ENCODE data around the gene MAVS. TPM values are rescaled to one million over a fixed set of nuclear protein-coding genes. Genes with fewer than 3 reads are reported as not detected.

MAVS gene
- polyA plus RNA-seq, 1 of the 3 experiments (the other 2 are of a cell fraction) = 9.1 TPM

DNA sequence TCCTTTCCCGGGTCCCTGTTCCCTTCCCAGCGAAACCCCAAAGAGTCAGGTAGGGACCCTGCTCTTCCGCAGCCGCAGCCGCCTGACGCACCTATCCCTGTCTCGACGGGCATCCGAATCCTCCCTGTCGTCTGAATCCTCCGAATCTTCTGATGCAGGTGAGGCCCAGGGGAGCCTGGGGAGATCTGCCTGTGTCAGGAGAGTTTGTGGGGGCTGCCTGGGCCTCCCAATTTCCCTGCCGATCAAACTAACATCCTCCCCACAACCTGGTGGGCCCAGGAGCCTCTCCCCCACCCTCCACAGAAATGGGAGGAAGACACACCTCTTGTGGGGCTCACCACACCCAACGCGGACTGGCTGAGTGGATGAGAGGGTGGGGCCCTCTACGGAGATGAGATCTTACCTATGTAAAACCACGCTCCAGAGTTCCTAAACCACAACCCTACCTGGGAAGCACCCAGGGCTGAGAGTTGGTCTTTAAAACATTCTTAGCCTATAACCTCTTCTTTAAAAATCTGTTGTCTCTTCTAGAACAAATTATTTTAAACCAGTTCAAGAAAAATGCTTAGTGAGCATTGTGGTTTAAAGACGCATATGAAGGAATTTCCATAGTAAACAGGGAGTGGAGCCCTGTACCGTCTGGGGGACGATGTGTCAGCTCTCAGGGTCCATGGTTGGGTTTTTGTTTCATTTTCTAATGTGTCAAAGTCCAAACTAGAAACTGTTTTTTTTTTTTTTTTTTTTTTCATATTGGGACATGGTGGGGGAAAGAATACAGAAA lies 48.9 kb upstream of the MAVS start:
- Histone ChIP-seq H3K9me3 (no peaks in the 10 kb centered on the region), H3F3A (replicated peaks; ENCODE audit: insufficient read depth) (peaks cover 3% of the 10 kb centered on the region), H4K20me1 (ENCODE audit: insufficient read depth) (no peaks in the 10 kb centered on the region), H3K9ac (peak overlapping the region; percentile 89), H3K4me1 (ENCODE audit: control insufficient read depth in 1 of 2, insufficient read depth in 2 of 2, low read depth in 1 of 2, low read length in 1 of 2) (peaks cover 17 to 41% of the 10 kb centered on the region in 2 experiments; a peak in 3 of 4 replicates), H3K36me3 (replicated peaks in 1 of 2; ENCODE audit: control insufficient read depth in 1 of 2, insufficient read depth in 2 of 2, low read length in 1 of 2) (peaks cover 24 to 36% of the 10 kb centered on the region in 2 experiments), H3K4me2 (peak overlapping the region; percentile 98), H3K79me2 (ENCODE audit: insufficient read depth) (peaks cover 53% of the 10 kb centered on the region), H3K27me3 (ENCODE audit: insufficient read depth) (no peaks in the 10 kb centered on the region), H3K27ac (ENCODE audit: low read depth in 2 of 2, low read length in 1 of 2) (peak overlapping the region in 1 of 2 experiments; percentile 47; a peak in 2 of 4 replicates), H3K9me2 (no peaks in the 10 kb centered on the region), H3K4me3 (ENCODE audit: low read depth in 2 of 2, low read length in 1 of 2) (peak overlapping the region; percentile 70 to 72; a peak in 3 of 4 replicates), H2AFZ (ENCODE audit: low read depth) (no peak overlapping the region)
- DNase-seq = peak; percentile 11
- TF ChIP-seq FOXJ3 (CRISPR knock-in tag; IDR thresholded peaks at IDR 0.05) (no peak), CTCF (IDR thresholded peaks at IDR 0.05) (no peak), EZH2phosphoT487 (IDR thresholded peaks at IDR 0.05; ENCODE audit: borderline replicate concordance, low read depth) (no peak), ZBTB33 (IDR thresholded peaks at IDR 0.05; ENCODE audit: borderline replicate concordance, low read depth) (no peak)
- TF ChIP-seq, protein P1, sequence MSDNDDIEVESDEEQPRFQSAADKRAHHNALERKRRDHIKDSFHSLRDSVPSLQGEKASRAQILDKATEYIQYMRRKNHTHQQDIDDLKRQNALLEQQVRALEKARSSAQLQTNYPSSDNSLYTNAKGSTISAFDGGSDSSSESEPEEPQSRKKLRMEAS (IDR thresholded peaks at IDR 0.05; ENCODE audit: low read depth) = no peak
- TF ChIP-seq, protein P2, sequence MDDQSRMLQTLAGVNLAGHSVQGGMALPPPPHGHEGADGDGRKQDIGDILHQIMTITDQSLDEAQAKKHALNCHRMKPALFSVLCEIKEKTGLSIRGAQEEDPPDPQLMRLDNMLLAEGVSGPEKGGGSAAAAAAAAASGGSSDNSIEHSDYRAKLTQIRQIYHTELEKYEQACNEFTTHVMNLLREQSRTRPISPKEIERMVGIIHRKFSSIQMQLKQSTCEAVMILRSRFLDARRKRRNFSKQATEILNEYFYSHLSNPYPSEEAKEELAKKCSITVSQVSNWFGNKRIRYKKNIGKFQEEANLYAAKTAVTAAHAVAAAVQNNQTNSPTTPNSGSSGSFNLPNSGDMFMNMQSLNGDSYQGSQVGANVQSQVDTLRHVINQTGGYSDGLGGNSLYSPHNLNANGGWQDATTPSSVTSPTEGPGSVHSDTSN (IDR thresholded peaks at IDR 0.05) = no peak
- TF ChIP-seq, protein P3, sequence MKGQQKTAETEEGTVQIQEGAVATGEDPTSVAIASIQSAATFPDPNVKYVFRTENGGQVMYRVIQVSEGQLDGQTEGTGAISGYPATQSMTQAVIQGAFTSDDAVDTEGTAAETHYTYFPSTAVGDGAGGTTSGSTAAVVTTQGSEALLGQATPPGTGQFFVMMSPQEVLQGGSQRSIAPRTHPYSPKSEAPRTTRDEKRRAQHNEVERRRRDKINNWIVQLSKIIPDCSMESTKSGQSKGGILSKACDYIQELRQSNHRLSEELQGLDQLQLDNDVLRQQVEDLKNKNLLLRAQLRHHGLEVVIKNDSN (IDR thresholded peaks at IDR 0.05; ENCODE audit: borderline replicate concordance, low read depth) = no peak
- POLR2A ChIA-PET = no interaction called here
- 69% methylated on average over 17 of the region's 19 CpGs for WGBS (ENCODE audit: low lambda C conversion rate)
- CTCF ChIA-PET = interaction anchor here (3.5 kb wide), 1 partner anchor 22 kb away, joined by 51 read pairs; the partner anchor contains the start of gene AP5S1

Data from SK-N-SH (cell line).